WTC11 (cell line): ENCODE results near the gene ABCA13.

Experiments
- ATF1 ChIP-seq: sonication (generic); formaldehyde crosslinking; IDR thresholded peaks from 2 replicates; pipeline ENCODE4 v1.8.1; 2023; ENCODE audit warnings: mild to moderate bottlenecking, moderate library complexity, missing genetic modification reagents
- CBFB ChIP-seq: sonication (generic); formaldehyde crosslinking; IDR thresholded peaks from 2 replicates; pipeline ENCODE4 v1.8.1; 2022; ENCODE audit warnings: mild to moderate bottlenecking, low read depth, missing genetic modification reagents
- ETV6 ChIP-seq: sonication (generic); formaldehyde crosslinking; IDR thresholded peaks from 2 replicates; pipeline ENCODE4 v1.8.1; 2022; ENCODE audit warnings: mild to moderate bottlenecking, missing genetic modification reagents
- FOXJ3 ChIP-seq: sonication (generic); formaldehyde crosslinking; IDR thresholded peaks from 2 replicates; pipeline ENCODE4 v1.9.0; 2021; ENCODE audit warnings: missing genetic modification reagents, mild to moderate bottlenecking, borderline replicate concordance
- GTF2I ChIP-seq: fragments of 250-450 bp; sonication (Bioruptor Pico); conservative IDR thresholded peaks from 2 replicates; pipeline ENCODE4 v1.4.0; 2021; ENCODE audit warnings: mild to moderate bottlenecking
- JUN ChIP-seq: sonication (generic); formaldehyde crosslinking; IDR thresholded peaks from 2 replicates; pipeline ENCODE4 v1.8.0; 2023; ENCODE audit warnings: mild to moderate bottlenecking, missing genetic modification reagents
- NFE2L1 ChIP-seq: sonication (generic); formaldehyde crosslinking; IDR thresholded peaks from 2 replicates; pipeline ENCODE4 v1.8.1; 2023; ENCODE audit warnings: missing genetic modification reagents
- RELA ChIP-seq: sonication (generic); formaldehyde crosslinking; IDR thresholded peaks from 2 replicates; pipeline ENCODE4 v1.8.1; 2022; ENCODE audit warnings: missing genetic modification reagents, mild to moderate bottlenecking, borderline replicate concordance
- ZBTB21 ChIP-seq: sonication (generic); formaldehyde crosslinking; IDR thresholded peaks from 2 replicates; pipeline ENCODE4 v1.8.1; 2023; ENCODE audit warnings: mild to moderate bottlenecking, missing genetic modification reagents, borderline replicate concordance
- ZNF416 ChIP-seq: fragments of 250-450 bp; sonication (Bioruptor Pico); IDR thresholded peaks from 2 replicates; pipeline ENCODE4 v1.9.0; 2021; ENCODE audit warnings: mild to moderate bottlenecking, inconsistent platforms
- TF ChIP-seq, protein P1 (sequence below): fragments of 200-600 bp; IDR thresholded peaks from 2 replicates; pipeline ENCODE4 v1.8.0; 2022; ENCODE audit warnings: antibody characterized with exemption
- TF ChIP-seq, protein P2 (sequence below): sonication (generic); formaldehyde crosslinking; IDR thresholded peaks from 2 replicates; pipeline ENCODE4 v1.8.1; 2022; ENCODE audit warnings: low read depth, missing genetic modification reagents, borderline replicate concordance
- TF ChIP-seq, protein P3 (sequence below): sonication (generic); formaldehyde crosslinking; IDR thresholded peaks from 2 replicates; pipeline ENCODE4 v1.8.0; 2022; ENCODE audit warnings: mild to moderate bottlenecking, missing genetic modification reagents
- TF ChIP-seq, protein P4 (sequence below): sonication (generic); formaldehyde crosslinking; conservative IDR thresholded peaks from 2 replicates; pipeline ENCODE4 v1.8.1; 2022; ENCODE audit warnings: mild to moderate bottlenecking, missing genetic modification reagents

DNA sequence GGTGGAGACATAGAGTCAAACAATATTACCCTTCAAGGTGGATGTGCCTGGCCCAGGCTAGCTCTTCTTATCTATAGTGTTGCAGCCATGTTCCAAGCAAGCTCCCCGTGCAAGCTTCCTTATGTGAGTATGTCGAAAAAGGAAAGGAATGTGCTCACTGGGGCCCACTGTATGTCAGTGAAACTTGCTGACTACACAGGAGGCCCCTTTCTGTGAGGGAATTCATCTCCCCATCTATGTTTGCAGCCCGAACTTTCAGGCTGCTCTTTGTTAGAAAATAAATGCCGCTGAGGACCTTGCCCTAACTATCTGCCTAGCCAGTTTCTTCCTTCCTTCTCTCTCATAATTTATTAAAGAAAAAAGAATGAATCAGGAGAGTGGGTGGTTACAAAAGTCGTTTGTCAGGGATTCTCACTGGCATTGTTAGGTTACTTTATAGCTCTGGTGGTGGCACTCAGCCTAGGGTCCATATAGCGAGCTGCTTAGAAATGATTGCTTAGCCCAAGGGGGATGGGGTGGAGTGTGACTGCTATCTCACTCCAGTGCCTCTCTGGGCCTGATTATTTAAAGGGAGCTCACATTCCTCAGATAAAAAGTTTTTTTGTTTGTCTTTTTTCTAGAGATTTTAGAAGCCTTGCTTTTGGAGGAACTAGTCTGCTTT, 302.1 kb downstream of the ABCA13 start:
- TF ChIP-seq GTF2I (CRISPR knock-in tag) (no peak), JUN (CRISPR knock-in tag) (no peak), ETV6 (no peak), ZNF416 (CRISPR knock-in tag) (no peak), ZBTB21 (CRISPR knock-in tag) (no peak), NFE2L1 (CRISPR knock-in tag) (no peak), ATF1 (CRISPR knock-in tag) (no peak), RELA (CRISPR knock-in tag) (no peak), CBFB (CRISPR knock-in tag) (no peak), FOXJ3 (CRISPR knock-in tag) (no peak)
- TF ChIP-seq, protein P1, sequence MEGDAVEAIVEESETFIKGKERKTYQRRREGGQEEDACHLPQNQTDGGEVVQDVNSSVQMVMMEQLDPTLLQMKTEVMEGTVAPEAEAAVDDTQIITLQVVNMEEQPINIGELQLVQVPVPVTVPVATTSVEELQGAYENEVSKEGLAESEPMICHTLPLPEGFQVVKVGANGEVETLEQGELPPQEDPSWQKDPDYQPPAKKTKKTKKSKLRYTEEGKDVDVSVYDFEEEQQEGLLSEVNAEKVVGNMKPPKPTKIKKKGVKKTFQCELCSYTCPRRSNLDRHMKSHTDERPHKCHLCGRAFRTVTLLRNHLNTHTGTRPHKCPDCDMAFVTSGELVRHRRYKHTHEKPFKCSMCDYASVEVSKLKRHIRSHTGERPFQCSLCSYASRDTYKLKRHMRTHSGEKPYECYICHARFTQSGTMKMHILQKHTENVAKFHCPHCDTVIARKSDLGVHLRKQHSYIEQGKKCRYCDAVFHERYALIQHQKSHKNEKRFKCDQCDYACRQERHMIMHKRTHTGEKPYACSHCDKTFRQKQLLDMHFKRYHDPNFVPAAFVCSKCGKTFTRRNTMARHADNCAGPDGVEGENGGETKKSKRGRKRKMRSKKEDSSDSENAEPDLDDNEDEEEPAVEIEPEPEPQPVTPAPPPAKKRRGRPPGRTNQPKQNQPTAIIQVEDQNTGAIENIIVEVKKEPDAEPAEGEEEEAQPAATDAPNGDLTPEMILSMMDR: no peak
- TF ChIP-seq, protein P2, sequence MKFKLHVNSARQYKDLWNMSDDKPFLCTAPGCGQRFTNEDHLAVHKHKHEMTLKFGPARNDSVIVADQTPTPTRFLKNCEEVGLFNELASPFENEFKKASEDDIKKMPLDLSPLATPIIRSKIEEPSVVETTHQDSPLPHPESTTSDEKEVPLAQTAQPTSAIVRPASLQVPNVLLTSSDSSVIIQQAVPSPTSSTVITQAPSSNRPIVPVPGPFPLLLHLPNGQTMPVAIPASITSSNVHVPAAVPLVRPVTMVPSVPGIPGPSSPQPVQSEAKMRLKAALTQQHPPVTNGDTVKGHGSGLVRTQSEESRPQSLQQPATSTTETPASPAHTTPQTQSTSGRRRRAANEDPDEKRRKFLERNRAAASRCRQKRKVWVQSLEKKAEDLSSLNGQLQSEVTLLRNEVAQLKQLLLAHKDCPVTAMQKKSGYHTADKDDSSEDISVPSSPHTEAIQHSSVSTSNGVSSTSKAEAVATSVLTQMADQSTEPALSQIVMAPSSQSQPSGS: no peak
- TF ChIP-seq, protein P3, sequence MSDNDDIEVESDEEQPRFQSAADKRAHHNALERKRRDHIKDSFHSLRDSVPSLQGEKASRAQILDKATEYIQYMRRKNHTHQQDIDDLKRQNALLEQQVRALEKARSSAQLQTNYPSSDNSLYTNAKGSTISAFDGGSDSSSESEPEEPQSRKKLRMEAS: no peak
- TF ChIP-seq, protein P4, sequence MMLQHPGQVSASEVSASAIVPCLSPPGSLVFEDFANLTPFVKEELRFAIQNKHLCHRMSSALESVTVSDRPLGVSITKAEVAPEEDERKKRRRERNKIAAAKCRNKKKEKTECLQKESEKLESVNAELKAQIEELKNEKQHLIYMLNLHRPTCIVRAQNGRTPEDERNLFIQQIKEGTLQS: no peak
